Neural crest cell (in vitro differentiated cells): ENCODE measurements around the gene ROM1. TPM values are rescaled to one million over a fixed set of nuclear protein-coding genes. Genes with fewer than 3 reads are reported as not detected.
A peak's percentile ranks its signal among the peaks of the same experiment; 100 is the strongest.

Source experiments
- DNase-seq: peaks from one replicate; pipeline ENCODE4 v3.0.0; 2021; ENCODE audit warnings: low read depth, mixed read lengths, low spot score
- H3K27ac Mint-ChIP-seq: one replicate; pipeline ENCODE4 v1.8.0; 2021; ENCODE audit warnings: mild to moderate bottlenecking, mixed read lengths; ENCODE audit not compliant: unreplicated experiment
- H3K27me3 Mint-ChIP-seq: 2 replicates; pipeline ENCODE4 v1.8.0; 2021; ENCODE audit warnings: low read depth, mild to moderate bottlenecking, mixed read lengths
- H3K36me3 Mint-ChIP-seq: 2 replicates; pipeline ENCODE4 v1.8.0; 2021; ENCODE audit warnings: low read depth, mild to moderate bottlenecking, mixed read lengths
- H3K4me1 Mint-ChIP-seq: 2 replicates; pipeline ENCODE4 v1.8.0; 2021; ENCODE audit warnings: mixed read lengths
- H3K4me3 Mint-ChIP-seq: one replicate; pipeline ENCODE4 v1.8.0; 2021; ENCODE audit warnings: mild to moderate bottlenecking, mixed read lengths
- H3K9me3 Mint-ChIP-seq: 2 replicates; pipeline ENCODE4 v1.8.0; 2021; ENCODE audit warnings: mixed read lengths
- total RNA-seq: library from RNA; stranded (reverse); gene quantifications from 2 replicates; pipeline ENCODE4 v1.2.1, GENCODE V29; 2021
- TF ChIP-seq, protein P1 (sequence below): fragments of 200-600 bp; sonication (generic); conservative IDR thresholded peaks from 2 replicates; pipeline ENCODE4 v1.5.0; 2021; ENCODE audit warnings: antibody characterized with exemption, mild to moderate bottlenecking

The ROM1 gene
- total RNA-seq, 1 donor from 2014 or later = 0.23 TPM

DNA sequence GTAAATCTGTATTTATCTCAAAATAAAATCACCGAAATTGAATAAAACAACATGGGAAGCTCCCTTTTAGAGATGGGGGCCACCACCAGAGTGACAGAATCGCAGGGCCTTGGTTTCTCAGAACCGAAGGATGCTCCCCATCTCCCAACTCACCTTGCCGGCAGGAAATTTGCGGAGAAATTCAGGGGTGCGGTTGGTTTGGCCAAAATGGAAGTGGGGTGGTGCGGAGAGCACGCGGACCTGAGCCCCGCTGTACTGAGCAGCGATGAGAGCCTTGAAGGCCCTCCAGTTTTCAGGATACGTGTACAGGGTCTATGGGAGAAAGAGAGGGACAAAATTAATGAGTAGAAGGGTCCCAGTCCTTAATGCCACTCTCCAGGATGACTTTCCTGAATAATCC is 40.6 kb upstream of the ROM1 start:
- Mint-ChIP-seq H3K36me3 (peaks cover 21% of the 10 kb centered on the region), H3K27ac (peak overlapping the region; percentile 22), H3K27me3 (no peaks in the 10 kb centered on the region), H3K4me1 (peaks cover 53% of the 10 kb centered on the region), H3K4me3 (peak overlapping the region; percentile 99), H3K9me3 (no peaks in the 10 kb centered on the region)
- TF ChIP-seq, protein P1, sequence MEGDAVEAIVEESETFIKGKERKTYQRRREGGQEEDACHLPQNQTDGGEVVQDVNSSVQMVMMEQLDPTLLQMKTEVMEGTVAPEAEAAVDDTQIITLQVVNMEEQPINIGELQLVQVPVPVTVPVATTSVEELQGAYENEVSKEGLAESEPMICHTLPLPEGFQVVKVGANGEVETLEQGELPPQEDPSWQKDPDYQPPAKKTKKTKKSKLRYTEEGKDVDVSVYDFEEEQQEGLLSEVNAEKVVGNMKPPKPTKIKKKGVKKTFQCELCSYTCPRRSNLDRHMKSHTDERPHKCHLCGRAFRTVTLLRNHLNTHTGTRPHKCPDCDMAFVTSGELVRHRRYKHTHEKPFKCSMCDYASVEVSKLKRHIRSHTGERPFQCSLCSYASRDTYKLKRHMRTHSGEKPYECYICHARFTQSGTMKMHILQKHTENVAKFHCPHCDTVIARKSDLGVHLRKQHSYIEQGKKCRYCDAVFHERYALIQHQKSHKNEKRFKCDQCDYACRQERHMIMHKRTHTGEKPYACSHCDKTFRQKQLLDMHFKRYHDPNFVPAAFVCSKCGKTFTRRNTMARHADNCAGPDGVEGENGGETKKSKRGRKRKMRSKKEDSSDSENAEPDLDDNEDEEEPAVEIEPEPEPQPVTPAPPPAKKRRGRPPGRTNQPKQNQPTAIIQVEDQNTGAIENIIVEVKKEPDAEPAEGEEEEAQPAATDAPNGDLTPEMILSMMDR = no peak
- no peak for DNase-seq

DNA sequence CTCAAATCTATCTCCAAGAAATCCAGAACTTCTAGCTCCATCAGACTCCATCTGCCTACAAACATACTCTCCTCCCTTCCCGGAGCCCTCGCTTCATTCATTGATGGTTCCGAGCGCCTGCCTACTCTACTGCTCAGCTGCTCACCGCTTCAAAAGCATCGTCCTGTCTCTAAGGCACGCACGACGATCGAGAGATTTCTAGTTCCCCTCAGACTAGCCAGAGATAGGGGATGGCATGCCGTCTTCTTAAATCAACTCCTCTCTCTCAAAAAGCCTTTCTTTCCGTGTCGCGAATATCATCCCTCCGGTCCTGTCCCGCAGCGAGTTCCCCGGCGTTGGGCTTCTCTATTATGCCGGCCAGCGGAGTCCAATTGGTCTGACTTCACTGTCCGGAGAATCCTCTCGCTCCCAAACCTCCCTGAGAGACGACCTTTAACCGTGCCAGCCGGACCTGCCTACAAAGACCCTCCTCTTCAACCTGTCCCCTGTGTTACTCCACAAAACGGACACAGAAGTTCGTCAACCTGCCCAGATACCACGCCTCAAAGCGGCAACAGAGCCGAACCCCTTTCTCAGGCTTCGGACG is 40.0 kb upstream of the ROM1 start:
- H3K9me3 Mint-ChIP-seq = no peaks in the 10 kb centered on the region
- H3K36me3 Mint-ChIP-seq = peaks cover 21% of the 10 kb centered on the region
- DNase-seq = no peak
- peak overlapping the region; percentile 99 for H3K27ac Mint-ChIP-seq
- H3K27me3 Mint-ChIP-seq = no peaks in the 10 kb centered on the region
- TF ChIP-seq, protein P1 = no peak
- H3K4me1 Mint-ChIP-seq = peaks cover 53% of the 10 kb centered on the region
- H3K4me3 Mint-ChIP-seq = peak overlapping the region; percentile 99

DNA sequence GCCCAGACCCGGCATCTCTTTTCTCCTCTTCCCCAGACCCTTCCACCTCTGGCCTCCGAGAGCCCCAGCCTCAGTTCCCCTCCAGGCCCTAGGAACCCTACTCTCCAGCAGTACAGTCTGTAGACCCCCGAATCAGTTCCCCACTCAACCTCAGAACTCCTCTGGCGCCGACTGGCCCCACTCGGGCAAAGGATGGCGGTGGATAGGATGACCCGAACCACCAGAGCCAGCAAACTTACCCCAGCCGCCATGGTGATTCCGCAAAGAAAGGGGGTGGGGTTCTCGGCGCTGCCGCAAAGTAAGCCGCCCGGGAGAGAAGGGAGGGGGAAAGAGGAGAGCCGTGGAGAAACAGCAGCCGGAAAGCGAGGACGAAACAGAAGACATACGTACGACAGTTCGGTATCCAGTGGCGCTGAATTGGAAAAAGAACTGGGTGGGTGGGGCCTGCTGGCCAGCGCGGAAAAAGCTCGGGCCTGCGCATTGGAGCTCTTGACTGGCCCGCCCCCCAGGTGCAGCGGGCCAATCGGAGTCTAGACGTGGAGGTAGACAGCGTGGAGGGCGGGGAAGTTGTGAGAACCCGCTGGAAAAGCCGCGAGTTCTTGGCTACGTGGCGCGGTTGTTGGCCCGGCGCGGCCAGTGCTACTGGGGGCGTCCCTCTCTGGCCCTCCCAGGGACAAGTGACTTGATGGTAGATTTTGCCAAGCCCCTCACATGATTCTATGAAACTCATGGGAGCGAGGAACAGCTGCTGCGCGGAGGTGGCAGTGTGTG is 39.3 kb upstream of the ROM1 start, which contains the start of gene EEF1G:
TSS of gene EEF1G (minus strand) at position 300 of the 771 bp plus-strand sequence. CDS start at position 251, 49 bp downstream.
- peak within 1 kb of the TSS; percentile 99 for H3K27ac Mint-ChIP-seq
- no peaks in the 10 kb centered on the region for H3K27me3 Mint-ChIP-seq
- H3K4me3 Mint-ChIP-seq = peak within 1 kb of the TSS; percentile 99
- DNase-seq = peak; percentile 93
- H3K36me3 Mint-ChIP-seq = peaks cover 21% of the 10 kb centered on the region
- peaks cover 53% of the 10 kb centered on the region for H3K4me1 Mint-ChIP-seq
- TF ChIP-seq, protein P1 = no peak
- no peaks in the 10 kb centered on the region for H3K9me3 Mint-ChIP-seq

DNA sequence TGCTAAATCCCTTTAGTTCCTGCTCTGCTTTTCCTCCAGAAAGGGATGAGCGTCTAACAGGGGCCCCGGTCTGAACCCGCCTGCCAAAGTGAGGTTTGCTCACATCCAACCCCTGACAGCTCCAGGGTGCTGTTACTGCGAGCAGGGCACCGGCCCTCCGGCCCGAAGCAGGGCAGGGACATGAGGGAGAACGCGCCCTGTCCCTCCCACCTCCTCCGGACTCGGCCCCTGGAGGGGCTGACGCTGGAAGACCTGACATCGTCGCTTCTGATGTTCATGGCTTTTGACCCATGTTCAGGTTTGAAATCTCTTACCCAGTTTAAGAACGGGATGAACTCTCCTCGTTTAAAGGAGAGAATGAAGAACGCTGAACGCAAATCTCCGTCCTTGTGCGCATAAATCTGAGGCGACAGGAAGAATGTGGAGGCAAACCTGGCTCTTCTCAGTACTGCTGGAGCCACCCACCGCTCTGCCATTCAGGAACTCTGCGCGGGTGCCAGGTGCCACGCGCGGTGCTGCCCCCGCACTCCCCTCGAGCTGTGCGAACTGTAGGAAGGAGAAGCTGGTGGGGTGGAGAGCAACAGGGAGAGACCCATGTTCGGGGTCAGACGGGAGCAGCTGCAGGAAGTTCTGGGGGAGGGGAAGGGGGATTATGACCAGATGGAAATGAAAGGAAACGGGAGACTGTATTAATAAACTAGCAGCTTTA is 38.5 kb upstream of the ROM1 start:
- H3K27me3 Mint-ChIP-seq = no peaks in the 10 kb centered on the region
- H3K27ac Mint-ChIP-seq = peak overlapping the region; percentile 92
- H3K4me3 Mint-ChIP-seq = peak overlapping the region; percentile 99
- TF ChIP-seq, protein P1 = no peak
- peaks cover 21% of the 10 kb centered on the region for H3K36me3 Mint-ChIP-seq
- H3K9me3 Mint-ChIP-seq = no peaks in the 10 kb centered on the region
- H3K4me1 Mint-ChIP-seq = peaks cover 51% of the 10 kb centered on the region
- no peak for DNase-seq

DNA sequence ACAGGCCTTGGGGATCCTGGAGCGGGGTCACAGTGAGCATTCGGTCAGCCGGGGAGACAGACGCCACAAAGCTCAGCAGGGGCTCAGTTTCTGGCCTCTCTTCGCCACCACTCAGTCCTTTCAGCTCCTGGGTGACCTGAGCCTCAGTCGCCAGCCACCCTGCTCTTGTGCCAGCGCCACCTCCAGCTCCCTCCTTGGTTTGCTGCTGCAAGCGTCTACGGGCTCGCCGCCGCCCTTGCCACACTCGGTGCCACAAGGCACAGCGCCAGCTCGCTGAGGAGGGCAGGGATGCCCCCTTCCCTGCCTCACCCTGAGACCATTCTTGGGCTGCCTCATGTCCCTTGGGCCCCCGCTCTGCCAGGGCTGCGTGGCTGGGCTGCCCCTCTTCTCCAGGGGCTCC is 37.9 kb upstream of the ROM1 start:
- Mint-ChIP-seq H3K4me3 (peak overlapping the region; percentile 99), H3K4me1 (peaks cover 47% of the 10 kb centered on the region), H3K27ac (peak overlapping the region; percentile 89), H3K27me3 (no peaks in the 10 kb centered on the region), H3K36me3 (peaks cover 21% of the 10 kb centered on the region), H3K9me3 (no peaks in the 10 kb centered on the region)
- TF ChIP-seq, protein P1 = no peak
- no peak for DNase-seq
